ENCODE data around the gene UBE2R2.
"Not testable (repeated sequence)": the region's sequence is repeated elsewhere in the genome, so short reads cannot be mapped to it uniquely, and the experiment has no call there.

GRCh38 chr9:33789429-33789828 is 27.5 kb upstream of the UBE2R2 start:
- TF ChIP-seq, protein P1, sequence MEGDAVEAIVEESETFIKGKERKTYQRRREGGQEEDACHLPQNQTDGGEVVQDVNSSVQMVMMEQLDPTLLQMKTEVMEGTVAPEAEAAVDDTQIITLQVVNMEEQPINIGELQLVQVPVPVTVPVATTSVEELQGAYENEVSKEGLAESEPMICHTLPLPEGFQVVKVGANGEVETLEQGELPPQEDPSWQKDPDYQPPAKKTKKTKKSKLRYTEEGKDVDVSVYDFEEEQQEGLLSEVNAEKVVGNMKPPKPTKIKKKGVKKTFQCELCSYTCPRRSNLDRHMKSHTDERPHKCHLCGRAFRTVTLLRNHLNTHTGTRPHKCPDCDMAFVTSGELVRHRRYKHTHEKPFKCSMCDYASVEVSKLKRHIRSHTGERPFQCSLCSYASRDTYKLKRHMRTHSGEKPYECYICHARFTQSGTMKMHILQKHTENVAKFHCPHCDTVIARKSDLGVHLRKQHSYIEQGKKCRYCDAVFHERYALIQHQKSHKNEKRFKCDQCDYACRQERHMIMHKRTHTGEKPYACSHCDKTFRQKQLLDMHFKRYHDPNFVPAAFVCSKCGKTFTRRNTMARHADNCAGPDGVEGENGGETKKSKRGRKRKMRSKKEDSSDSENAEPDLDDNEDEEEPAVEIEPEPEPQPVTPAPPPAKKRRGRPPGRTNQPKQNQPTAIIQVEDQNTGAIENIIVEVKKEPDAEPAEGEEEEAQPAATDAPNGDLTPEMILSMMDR (IDR thresholded peaks at IDR 0.05; ENCODE audit: low read depth, low read length), result not testable (repeated sequence)
- TF ChIP-seq POLR2A (IDR thresholded peaks at IDR 0.05; ENCODE audit: extremely low read depth, insufficient read length), result not testable (repeated sequence)
- TF ChIP-seq, protein P2, sequence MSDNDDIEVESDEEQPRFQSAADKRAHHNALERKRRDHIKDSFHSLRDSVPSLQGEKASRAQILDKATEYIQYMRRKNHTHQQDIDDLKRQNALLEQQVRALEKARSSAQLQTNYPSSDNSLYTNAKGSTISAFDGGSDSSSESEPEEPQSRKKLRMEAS (IDR thresholded peaks at IDR 0.05; ENCODE audit: low read depth, low read length), result not testable (repeated sequence)
